ENCODE measurements around the gene IRF5.

GRCh38 chr7:128985660-128986059 lies 47.9 kb downstream of the IRF5 start:
- no peak for TF ChIP-seq POLR2A (IDR thresholded peaks at IDR 0.05)
- TF ChIP-seq CTCF (IDR thresholded peaks at IDR 0.05), result no peak
